Esophagus muscularis mucosa (tissue), 3 donors: ENCODE data around the gene ADRA1B.

ENCODE experiments used
- CTCF ChIP-seq, 3 experiments: fragments of 200-600 bp in 2 of 3; fragments of 450-650 bp in 1 of 3; sonication (generic) in 2 of 3; IDR thresholded peaks; one replicate each; pipeline ENCODE4 v1.5.1; 2017 to 2019; ENCODE audit warnings: antibody characterized with exemption in 3 of 3, mild to moderate bottlenecking in 2 of 3, moderate library complexity in 1 of 3
- POLR2AphosphoS5 ChIP-seq, 2 donors: sonication (generic); formaldehyde crosslinking; IDR thresholded peaks; one replicate each; pipeline ENCODE4 v1.6.1; 2017; ENCODE audit warnings: antibody characterized with exemption in 2 of 2

DNA sequence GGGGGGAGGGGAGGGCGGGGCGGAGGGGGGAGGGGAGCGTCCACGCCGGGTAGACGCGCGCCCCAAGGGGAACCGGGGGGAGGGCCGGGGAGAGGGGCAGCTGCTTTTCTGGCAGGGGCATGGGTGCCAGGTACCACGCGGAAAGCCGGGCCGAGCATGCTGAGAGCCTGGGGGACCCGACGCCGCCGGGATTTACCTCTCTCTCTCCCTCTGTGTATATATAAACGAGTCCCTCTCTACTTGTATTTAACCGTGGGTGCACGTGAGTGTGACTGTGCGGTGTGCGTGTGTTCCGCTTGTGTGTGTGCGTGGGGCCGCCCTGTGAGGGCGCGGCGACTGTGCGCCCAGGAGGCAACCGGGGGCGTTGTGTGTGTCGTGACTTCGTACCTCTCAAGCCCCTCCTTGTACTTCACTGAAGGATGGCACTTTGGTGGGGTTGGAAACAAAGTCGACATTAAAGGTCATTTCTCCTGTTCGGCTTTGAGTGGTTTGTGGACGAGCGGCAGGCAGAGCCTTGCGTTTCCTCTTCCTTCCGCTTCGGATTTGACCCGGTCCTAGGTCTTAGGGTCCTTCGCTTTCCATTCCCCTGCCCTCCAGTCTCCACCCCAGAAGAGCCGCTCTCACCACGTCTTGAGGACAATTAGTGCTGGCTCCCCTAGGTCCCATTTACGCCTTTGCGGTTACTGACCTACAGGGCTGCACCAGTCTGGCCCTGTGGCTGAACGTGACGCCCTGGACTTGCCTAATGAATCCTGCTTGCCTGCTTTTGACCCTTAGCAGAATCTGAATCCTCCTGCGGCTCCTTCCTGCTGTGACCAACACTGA lies 56.5 kb downstream of the ADRA1B start:
- TF ChIP-seq CTCF (IDR thresholded peaks at IDR 0.05) (no peak), POLR2AphosphoS5 (IDR thresholded peaks at IDR 0.05) (no peak)
